Thoracic aorta (tissue), 2 donors: Measurements from ENCODE around the gene PPM1H. TPM values are rescaled to one million over a fixed set of nuclear protein-coding genes. Genes with fewer than 3 reads are reported as not detected.

Source experiments
- ATAC-seq: fragments of 150-250 bp; one replicate; pipeline ENCODE4 v1.8.0; 2017; ENCODE audit warnings: low read depth; ENCODE audit not compliant: insufficient number of reproducible peaks, low FRiP score
- DNase-seq: peaks from one replicate; pipeline ENCODE4 v3.0.0-alpha.2; 2020; ENCODE audit warnings: low spot score
- H3K27ac ChIP-seq, 2 donors: fragments of 200-600 bp; sonication (generic); 1 replicate in 1 of 2; 2 replicates in 1 of 2; pipeline ENCODE4 v1.5.1; 2016; ENCODE audit warnings: mild to moderate bottlenecking in 2 of 2, moderate library complexity in 2 of 2
- H3K27me3 ChIP-seq: fragments of 200-600 bp; sonication (generic); replicated peaks from 2 replicates; pipeline ENCODE4 v1.6.0; 2016; ENCODE audit warnings: mild to moderate bottlenecking; ENCODE audit not compliant: insufficient read depth
- H3K36me3 ChIP-seq: fragments of 200-600 bp; sonication (generic); one replicate; pipeline ENCODE4 v1.5.1; 2016
- H3K4me1 ChIP-seq, 2 donors: fragments of 200-600 bp; sonication (generic); 1 replicate in 1 of 2; 2 replicates in 1 of 2; pipeline versions ENCODE4 v1.5.1 to v1.6.0; 2016; ENCODE audit warnings: low read depth in 2 of 2, mild to moderate bottlenecking in 1 of 2; ENCODE audit not compliant: control insufficient read depth in 1 of 2
- H3K4me3 ChIP-seq: fragments of 200-600 bp; sonication (generic); 2 replicates; pipeline ENCODE4 v1.5.1; 2016; ENCODE audit warnings: mild to moderate bottlenecking
- H3K9me3 ChIP-seq: fragments of 200-600 bp; sonication (generic); 2 replicates; pipeline ENCODE4 v1.5.1; 2016
- total RNA-seq, 2 donors: library from RNA; depleted of rRNA; stranded (reverse); fragments of >200 nt; gene quantifications; one replicate each; pipeline versions ENCODE4 v1.1.0 to v1.2.3, GENCODE V29; 2016
- TF ChIP-seq, protein P1 (sequence below): fragments of 200-600 bp; sonication (generic); IDR thresholded peaks from one replicate; pipeline ENCODE4 v1.5.1; 2019; ENCODE audit warnings: antibody characterized with exemption

The PPM1H gene
- total RNA-seq, 2 donors from 2014 or later = 9.1 to 10.3 TPM

DNA sequence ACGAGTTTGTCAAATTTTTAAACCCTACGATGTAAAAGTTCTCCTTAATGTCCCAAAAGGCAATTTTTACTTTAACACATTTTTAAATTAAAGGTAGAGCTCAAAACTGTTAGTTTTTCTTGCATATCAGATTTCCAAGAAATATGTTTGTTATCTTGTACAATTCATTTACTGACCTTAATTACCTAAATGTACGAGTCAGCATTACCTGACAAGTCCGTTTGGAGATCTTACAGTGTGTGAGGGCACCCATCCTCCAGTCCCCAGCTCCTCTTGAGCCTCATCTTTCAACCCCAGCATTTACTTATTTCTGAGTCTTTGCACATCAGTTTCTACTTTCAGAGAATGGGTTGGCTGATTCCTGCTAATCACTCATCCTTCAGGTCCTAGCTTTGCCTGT, 23.7 kb downstream of the PPM1H start:
- Histone ChIP-seq H3K4me3 (no peak overlapping the region), H3K9me3 (no peaks in the 10 kb centered on the region), H3K36me3 (no peaks in the 10 kb centered on the region), H3K27me3 (no peaks in the 10 kb centered on the region), H3K27ac (no peak overlapping the region), H3K4me1 (peaks cover 0 to 11% of the 10 kb centered on the region in 2 donors)
- no peak for ATAC-seq
- no peak for DNase-seq
- TF ChIP-seq, protein P1, sequence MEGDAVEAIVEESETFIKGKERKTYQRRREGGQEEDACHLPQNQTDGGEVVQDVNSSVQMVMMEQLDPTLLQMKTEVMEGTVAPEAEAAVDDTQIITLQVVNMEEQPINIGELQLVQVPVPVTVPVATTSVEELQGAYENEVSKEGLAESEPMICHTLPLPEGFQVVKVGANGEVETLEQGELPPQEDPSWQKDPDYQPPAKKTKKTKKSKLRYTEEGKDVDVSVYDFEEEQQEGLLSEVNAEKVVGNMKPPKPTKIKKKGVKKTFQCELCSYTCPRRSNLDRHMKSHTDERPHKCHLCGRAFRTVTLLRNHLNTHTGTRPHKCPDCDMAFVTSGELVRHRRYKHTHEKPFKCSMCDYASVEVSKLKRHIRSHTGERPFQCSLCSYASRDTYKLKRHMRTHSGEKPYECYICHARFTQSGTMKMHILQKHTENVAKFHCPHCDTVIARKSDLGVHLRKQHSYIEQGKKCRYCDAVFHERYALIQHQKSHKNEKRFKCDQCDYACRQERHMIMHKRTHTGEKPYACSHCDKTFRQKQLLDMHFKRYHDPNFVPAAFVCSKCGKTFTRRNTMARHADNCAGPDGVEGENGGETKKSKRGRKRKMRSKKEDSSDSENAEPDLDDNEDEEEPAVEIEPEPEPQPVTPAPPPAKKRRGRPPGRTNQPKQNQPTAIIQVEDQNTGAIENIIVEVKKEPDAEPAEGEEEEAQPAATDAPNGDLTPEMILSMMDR = no peak

DNA sequence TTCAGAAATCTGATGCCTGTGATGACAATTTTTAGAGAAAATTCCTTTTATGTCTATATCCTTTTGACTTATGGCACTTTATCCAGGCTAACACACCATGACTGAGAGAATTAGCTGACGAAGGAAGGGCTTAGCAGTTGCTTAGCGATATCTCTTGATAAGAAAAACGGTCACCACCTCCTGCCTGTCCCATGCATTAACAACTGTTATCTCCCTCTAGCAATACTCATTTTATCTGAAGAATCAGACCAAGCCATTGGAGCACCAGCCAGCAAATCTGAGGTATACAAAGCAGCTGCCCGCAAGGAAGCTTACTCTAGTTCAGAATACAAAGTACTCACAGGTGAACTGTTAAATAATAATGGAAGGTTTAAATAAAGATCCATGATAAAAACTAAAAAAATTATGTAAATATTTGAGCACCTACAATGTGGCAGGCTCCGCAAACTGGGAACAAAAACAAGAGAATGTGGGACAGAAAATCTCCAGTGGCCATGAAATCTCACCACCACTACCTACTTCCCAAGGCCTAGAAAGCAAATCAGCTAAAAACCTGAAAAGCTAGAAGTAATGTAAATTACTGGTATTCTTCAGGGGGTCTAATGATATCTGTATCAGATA, 24.3 kb downstream of the PPM1H start:
- no peak for DNase-seq
- TF ChIP-seq, protein P1 = no peak

DNA sequence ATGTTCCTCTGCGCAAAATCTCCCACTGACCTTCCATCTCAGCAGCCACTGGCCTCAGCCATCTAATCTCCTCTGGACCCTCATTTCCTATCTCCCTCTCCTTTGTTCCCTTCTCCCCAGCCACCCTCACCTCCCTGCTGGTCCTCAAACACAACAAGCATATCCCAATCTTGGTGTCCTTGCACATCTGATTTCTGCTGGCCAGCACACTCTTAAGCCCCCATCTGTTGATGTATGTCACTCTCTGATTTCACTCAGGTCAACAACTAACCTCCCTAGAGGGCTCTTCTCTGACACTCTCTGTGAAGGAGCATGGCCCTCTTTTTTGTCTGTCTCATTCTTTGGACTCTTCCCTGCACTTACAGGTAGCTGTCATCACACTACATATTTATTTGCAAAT, 25.6 kb downstream of the PPM1H start:
- no peak overlapping the region for H3K4me3 ChIP-seq
- no peaks in the 10 kb centered on the region for H3K9me3 ChIP-seq
- H3K27me3 ChIP-seq = no peaks in the 10 kb centered on the region
- ATAC-seq (no peak), DNase-seq (no peak)
- no peak overlapping the region for H3K27ac ChIP-seq
- TF ChIP-seq, protein P1 = no peak
- no peaks in the 10 kb centered on the region for H3K36me3 ChIP-seq
- peaks cover 4 to 20% of the 10 kb centered on the region in 2 donors for H3K4me1 ChIP-seq

More for the DNA sequence above, 24.3 kb downstream of the PPM1H start:
- H3K27ac ChIP-seq = no peak overlapping the region
- H3K4me3 ChIP-seq = no peak overlapping the region
- H3K9me3 ChIP-seq = no peaks in the 10 kb centered on the region
- no peak for ATAC-seq
- no peaks in the 10 kb centered on the region for H3K27me3 ChIP-seq
- no peaks in the 10 kb centered on the region for H3K36me3 ChIP-seq
- peaks cover 4 to 18% of the 10 kb centered on the region in 2 donors for H3K4me1 ChIP-seq

DNA sequence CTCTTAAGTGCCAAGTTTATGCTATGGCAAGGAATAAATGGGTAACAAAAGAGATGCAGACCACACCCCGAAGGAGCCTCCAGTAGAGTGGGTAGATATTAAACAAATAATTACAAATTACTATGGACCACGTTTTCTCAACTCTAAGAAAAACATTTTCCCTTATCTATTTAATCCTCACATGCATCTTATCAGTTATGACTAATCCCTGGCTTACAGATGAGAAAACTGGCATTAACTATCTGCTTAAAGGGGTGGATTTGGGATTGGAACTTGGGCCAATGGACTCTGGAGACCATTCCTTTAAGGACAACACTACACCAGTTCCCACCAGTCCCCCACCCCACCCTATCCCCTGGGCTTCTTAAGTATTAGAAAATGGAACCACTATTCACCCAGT, 26.3 kb downstream of the PPM1H start:
- DNase-seq (no peak), ATAC-seq (no peak)
- Histone ChIP-seq H3K4me3 (no peak overlapping the region), H3K9me3 (no peaks in the 10 kb centered on the region), H3K36me3 (no peaks in the 10 kb centered on the region), H3K27ac (no peak overlapping the region), H3K27me3 (no peaks in the 10 kb centered on the region), H3K4me1 (peaks cover 4 to 20% of the 10 kb centered on the region in 2 donors)
- TF ChIP-seq, protein P1 = no peak

DNA sequence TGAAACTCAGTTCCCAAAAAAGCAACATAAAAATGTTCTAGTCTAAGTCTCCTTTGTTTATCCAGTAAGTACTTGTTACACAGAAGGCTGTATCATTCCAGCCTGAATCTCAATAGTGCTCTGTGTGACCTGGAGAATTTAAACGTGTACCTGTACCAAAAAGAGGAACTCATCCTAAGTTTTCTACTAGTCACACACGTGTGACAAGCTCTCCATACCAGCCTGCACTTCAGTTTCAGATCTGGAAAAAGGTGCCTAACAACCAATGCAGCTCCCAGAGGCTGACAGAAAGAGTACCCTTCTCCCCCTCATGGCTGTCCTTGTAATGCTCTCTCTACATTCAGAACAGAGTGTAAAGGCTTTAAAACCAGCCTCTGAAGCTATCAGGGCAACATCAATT, 27.4 kb downstream of the PPM1H start:
- H3K36me3 ChIP-seq = no peaks in the 10 kb centered on the region
- no peak overlapping the region for H3K27ac ChIP-seq
- ATAC-seq (no peak), DNase-seq (no peak)
- H3K9me3 ChIP-seq = no peaks in the 10 kb centered on the region
- no peak overlapping the region for H3K4me3 ChIP-seq
- H3K27me3 ChIP-seq = no peaks in the 10 kb centered on the region
- peaks cover 4 to 20% of the 10 kb centered on the region in 2 donors for H3K4me1 ChIP-seq
- TF ChIP-seq, protein P1 = no peak
